Measurements from ENCODE around the gene PRELID2. TPM values are rescaled to one million over a fixed set of nuclear protein-coding genes. Genes with fewer than 3 reads are reported as not detected.

PRELID2 gene
- total RNA-seq, 1 experiment from 2014 or later: 26.0 TPM

GRCh38 chr5:145750199-145750598 is 84.9 kb downstream of the PRELID2 start:
- Mint-ChIP-seq H3K4me1 (ENCODE audit: low read depth, unreplicated experiment) (no peaks in the 10 kb centered on the region), H3K27me3 (ENCODE audit: insufficient read depth, unreplicated experiment) (no peaks in the 10 kb centered on the region), H3K4me3 (ENCODE audit: unreplicated experiment) (no peak overlapping the region), H3K9me3 (ENCODE audit: unreplicated experiment) (peaks cover 9% of the 10 kb centered on the region), H3K27ac (ENCODE audit: unreplicated experiment) (no peak overlapping the region), H3K36me3 (ENCODE audit: insufficient read depth, unreplicated experiment) (no peaks in the 10 kb centered on the region)
- no peaks in the 10 kb centered on the region for H3K36me3 ChIP-seq (ENCODE audit: control insufficient read depth, insufficient read depth, low read length)
- no peaks in the 10 kb centered on the region for H3K9me3 ChIP-seq
- CTCF ChIA-PET: interaction anchor here (0.6 kb wide), 1 partner anchor 138 kb away, joined by 3 read pairs; no protein-coding TSS in a partner anchor
- DNase-seq: no peak
- no peaks in the 10 kb centered on the region for H3K4me1 ChIP-seq
- no TSS peak for BruUV-seq (replicated peaks)
- intact Hi-C loops (cut with micrococcal nuclease; ENCODE audit: unreplicated experiment): no loop called here
- no peak for TF ChIP-seq CTCF (IDR thresholded peaks at IDR 0.05; ENCODE audit: insufficient read depth in 1 of 2, low read depth in 1 of 2, low read length in 1 of 2, severe bottlenecking in 1 of 2, unreplicated experiment in 1 of 2)
- POLR2A ChIA-PET: no interaction called here
- no peaks in the 10 kb centered on the region for H3K27me3 ChIP-seq (replicated peaks; ENCODE audit: control insufficient read depth, insufficient read depth, low read length)
- no peak overlapping the region for H3K4me3 ChIP-seq (ENCODE audit: low read depth, low read length)

GRCh38 chr5:145743396-145744061 is 91.6 kb downstream of the PRELID2 start:
- TF ChIP-seq CTCF (IDR thresholded peaks at IDR 0.05; ENCODE audit: insufficient read depth in 1 of 2, low read depth in 1 of 2, low read length in 1 of 2, severe bottlenecking in 1 of 2, unreplicated experiment in 1 of 2): no peak
- no TSS peak for BruUV-seq (replicated peaks)
- no peak overlapping the region for H3K27ac Mint-ChIP-seq (ENCODE audit: unreplicated experiment)
- DNase-seq: no peak
- ChIA-PET CTCF (no interaction called here), POLR2A (no interaction called here)
- H3K4me1 Mint-ChIP-seq (ENCODE audit: low read depth, unreplicated experiment): no peaks in the 10 kb centered on the region
- H3K4me3 ChIP-seq (ENCODE audit: low read depth, low read length): no peak overlapping the region
- H3K36me3 Mint-ChIP-seq (ENCODE audit: insufficient read depth, unreplicated experiment): peaks cover 6% of the 10 kb centered on the region
- H3K36me3 ChIP-seq (ENCODE audit: control insufficient read depth, insufficient read depth, low read length): no peaks in the 10 kb centered on the region
- H3K9me3 ChIP-seq: no peaks in the 10 kb centered on the region; the same call in 1 of the 2 replicates
- H3K9me3 Mint-ChIP-seq (ENCODE audit: unreplicated experiment): peaks cover 15% of the 10 kb centered on the region
- no peaks in the 10 kb centered on the region; the same call in 1 of the 2 replicates for H3K4me1 ChIP-seq
- H3K27me3 Mint-ChIP-seq (ENCODE audit: insufficient read depth, unreplicated experiment): no peaks in the 10 kb centered on the region
- H3K27me3 ChIP-seq (replicated peaks; ENCODE audit: control insufficient read depth, insufficient read depth, low read length): no peaks in the 10 kb centered on the region
- intact Hi-C loops (cut with micrococcal nuclease; ENCODE audit: unreplicated experiment): no loop called here
- no peak overlapping the region for H3K4me3 Mint-ChIP-seq (ENCODE audit: unreplicated experiment)

GRCh38 chr5:145739843-145740242 is 95.3 kb downstream of the PRELID2 start:
- H3K4me3 Mint-ChIP-seq (ENCODE audit: unreplicated experiment): no peak overlapping the region
- no peak for TF ChIP-seq CTCF (IDR thresholded peaks at IDR 0.05; ENCODE audit: insufficient read depth in 1 of 2, low read depth in 1 of 2, low read length in 1 of 2, severe bottlenecking in 1 of 2, unreplicated experiment in 1 of 2)
- intact Hi-C loops (cut with micrococcal nuclease; ENCODE audit: unreplicated experiment): no loop called here
- no peak for DNase-seq
- no peaks in the 10 kb centered on the region for H3K4me1 Mint-ChIP-seq (ENCODE audit: low read depth, unreplicated experiment)
- peaks cover 10% of the 10 kb centered on the region for H3K9me3 Mint-ChIP-seq (ENCODE audit: unreplicated experiment)
- Histone ChIP-seq H3K27me3 (replicated peaks; ENCODE audit: control insufficient read depth, insufficient read depth, low read length) (no peaks in the 10 kb centered on the region), H3K4me1 (no peaks in the 10 kb centered on the region; the same call in 1 of the 2 replicates), H3K4me3 (ENCODE audit: low read depth, low read length) (no peak overlapping the region), H3K9me3 (no peaks in the 10 kb centered on the region; the same call in 1 of the 2 replicates), H3K36me3 (ENCODE audit: control insufficient read depth, insufficient read depth, low read length) (no peaks in the 10 kb centered on the region)
- no peak overlapping the region for H3K27ac Mint-ChIP-seq (ENCODE audit: unreplicated experiment)
- ChIA-PET POLR2A (no interaction called here), CTCF (no interaction called here)
- BruUV-seq (replicated peaks): no TSS peak
- peaks cover 6% of the 10 kb centered on the region for H3K36me3 Mint-ChIP-seq (ENCODE audit: insufficient read depth, unreplicated experiment)
- H3K27me3 Mint-ChIP-seq (ENCODE audit: insufficient read depth, unreplicated experiment): no peaks in the 10 kb centered on the region

Data from Caco-2 (cell line).